K562 (cell line): ENCODE data around the gene SLC4A5.
"Not testable (repeated sequence)": the region's sequence is repeated elsewhere in the genome, so short reads cannot be mapped to it uniquely, and the experiment has no call there.

Source experiments
- CTCF ChIP-seq, 3 experiments: IDR thresholded peaks in 2 of 3; conservative IDR thresholded peaks in 1 of 3; 2 replicates each; pipeline ENCODE4 v1.5.1; 2011 to 2012; ENCODE audit warnings: low read length in 3 of 3, mild to moderate bottlenecking in 3 of 3, control low read depth in 2 of 3, improper control_type of control experiment in 1 of 3, inconsistent platforms in 1 of 3, low read depth in 1 of 3, mixed read lengths in 1 of 3, moderate library complexity in 1 of 3; ENCODE audit not compliant: insufficient read depth in 2 of 3
- ELF1 ChIP-seq: fragments of 200-800 bp; sonication (Bioruptor generic); IDR thresholded peaks from 2 replicates; pipeline ENCODE4 v1.6.1; 2016; ENCODE audit warnings: missing genetic modification characterization, missing compliant biosample characterization
- EZH2 ChIP-seq: IDR thresholded peaks from 2 replicates; pipeline ENCODE4 v1.6.1; 2012; ENCODE audit warnings: low read depth, mild to moderate bottlenecking, inconsistent platforms, low read length, borderline replicate concordance
- HCFC1 ChIP-seq: IDR thresholded peaks from 2 replicates; pipeline ENCODE4 v1.6.1; 2012; ENCODE audit warnings: low read depth, low read length, improper control_type of control experiment
- IRF1 ChIP-seq: sonication (generic); formaldehyde crosslinking; IDR thresholded peaks from 2 replicates; pipeline ENCODE4 v1.8.0; 2022; ENCODE audit warnings: missing genetic modification reagents, mild to moderate bottlenecking, borderline replicate concordance
- JUND ChIP-seq, 2 experiments: IDR thresholded peaks; 2 replicates in 1 of 2; 3 replicates in 1 of 2; pipeline ENCODE4 v1.6.1; 2011; ENCODE audit warnings: borderline replicate concordance in 2 of 2, low read depth in 2 of 2, low read length in 2 of 2, improper control_type of control experiment in 1 of 2, missing biosample characterization in 1 of 2, missing genetic modification characterization in 1 of 2, missing genetic modification reagents in 1 of 2
- MAX ChIP-seq: sonication (generic); formaldehyde crosslinking; IDR thresholded peaks from 2 replicates; pipeline ENCODE4 v1.9.0; 2022; ENCODE audit warnings: mild to moderate bottlenecking, missing genetic modification reagents
- MAZ ChIP-seq, 2 experiments: fragments of 450-650 bp in 1 of 2; sonication (generic) in 1 of 2; formaldehyde crosslinking; IDR thresholded peaks in 1 of 2; conservative IDR thresholded peaks in 1 of 2; 2 replicates each; pipeline versions ENCODE4 v1.4.0 to v1.5.0; 2020; ENCODE audit warnings: mild to moderate bottlenecking in 1 of 2, missing genetic modification reagents in 1 of 2
- NFATC3 ChIP-seq: fragments of 450-650 bp; IDR thresholded peaks from 2 replicates; pipeline ENCODE4 v1.6.1; 2017; ENCODE audit warnings: mild to moderate bottlenecking
- POLR2A ChIP-seq: fragments of 450-650 bp; conservative IDR thresholded peaks from 2 replicates; pipeline ENCODE4 v1.6.1; 2016
- POLR3A ChIP-seq: IDR thresholded peaks from 2 replicates; pipeline ENCODE4 v1.6.1; 2011; ENCODE audit warnings: borderline replicate concordance, mild to moderate bottlenecking, moderate library complexity; ENCODE audit not compliant: insufficient read length, insufficient read depth; ENCODE audit errors: extremely low read depth
- PYGO2 ChIP-seq: fragments of 450-650 bp; IDR thresholded peaks from 2 replicates; pipeline ENCODE4 v1.6.1; 2016; ENCODE audit warnings: mild to moderate bottlenecking, missing genetic modification characterization, moderate library complexity, missing compliant biosample characterization
- SMARCB1 ChIP-seq: IDR thresholded peaks from 2 replicates; pipeline ENCODE4 v1.6.1; 2011; ENCODE audit warnings: improper control_type of control experiment, low read depth; ENCODE audit not compliant: insufficient read length

GRCh38 chr2:74336227-74336626 is 7.0 kb downstream of the SLC4A5 start:
- not testable (repeated sequence) for TF ChIP-seq POLR3A; CTCF (IDR thresholded peaks at IDR 0.05 in 2 of 3, conservative IDR thresholded peaks at IDR 0.05 in 1 of 3; ENCODE audit: insufficient read depth in 2 of 3, low read depth in 1 of 3, low read length in 3 of 3); ELF1 (tag); IRF1; JUND (IDR thresholded peaks at IDR 0.05; ENCODE audit: borderline replicate concordance, low read depth, low read length); JUND (tag; IDR thresholded peaks at IDR 0.05; ENCODE audit: borderline replicate concordance, low read depth, low read length); EZH2; SMARCB1; PYGO2 (tag); NFATC3; HCFC1; POLR2A; MAX (CRISPR knock-in tag); MAZ (CRISPR knock-in tag; conservative IDR thresholded peaks at IDR 0.05 in 1 of 2, IDR thresholded peaks at IDR 0.05 in 1 of 2)
